OCI-M1 (cell line): ENCODE results near the gene ARPC1B.
A peak's percentile ranks its signal among the peaks of the same experiment; 100 is the strongest.
"Not testable (repeated sequence)": the region's sequence is repeated elsewhere in the genome, so short reads cannot be mapped to it uniquely, and the experiment has no call there.

Experiments
- DNase-seq: peaks from one replicate; lab custom pipeline; 2025; lab: John Stamatoyannopoulos, UW

Gene ARPC1B

GRCh38 chr7:99368750-99369389 lies 5.7 kb upstream of the ARPC1B start:
- DNase-seq, result no peak

GRCh38 chr7:99369767-99370391 lies 4.7 kb upstream of the ARPC1B start:
- peak; percentile 99 for DNase-seq

DNA sequence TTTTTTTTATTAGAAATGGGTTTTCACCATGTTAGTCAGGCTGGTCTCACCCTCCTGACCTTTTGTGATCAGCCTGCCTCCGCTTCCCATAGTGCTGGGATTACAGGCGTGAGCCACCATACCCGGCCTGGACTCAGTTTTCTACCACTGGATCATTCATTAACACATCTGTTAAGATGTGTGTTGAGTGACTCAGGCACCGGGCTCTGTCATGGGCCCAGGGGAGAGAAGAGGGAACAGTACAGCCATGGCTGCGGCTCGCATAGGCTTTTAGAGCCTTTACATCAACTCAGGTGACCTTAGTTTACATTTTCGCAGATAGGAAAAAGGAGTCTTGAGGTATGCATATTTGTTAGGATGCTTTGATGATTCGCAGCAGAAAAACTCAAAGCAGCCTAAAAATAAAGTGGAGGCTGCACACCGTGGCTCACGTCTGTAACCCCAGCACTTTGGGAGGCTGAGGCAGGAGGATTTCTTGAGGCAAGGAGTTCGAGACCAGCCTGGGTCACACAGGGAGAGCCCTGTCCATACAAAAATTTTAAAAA lies 3.1 kb upstream of the ARPC1B start:
- no peak for DNase-seq

DNA sequence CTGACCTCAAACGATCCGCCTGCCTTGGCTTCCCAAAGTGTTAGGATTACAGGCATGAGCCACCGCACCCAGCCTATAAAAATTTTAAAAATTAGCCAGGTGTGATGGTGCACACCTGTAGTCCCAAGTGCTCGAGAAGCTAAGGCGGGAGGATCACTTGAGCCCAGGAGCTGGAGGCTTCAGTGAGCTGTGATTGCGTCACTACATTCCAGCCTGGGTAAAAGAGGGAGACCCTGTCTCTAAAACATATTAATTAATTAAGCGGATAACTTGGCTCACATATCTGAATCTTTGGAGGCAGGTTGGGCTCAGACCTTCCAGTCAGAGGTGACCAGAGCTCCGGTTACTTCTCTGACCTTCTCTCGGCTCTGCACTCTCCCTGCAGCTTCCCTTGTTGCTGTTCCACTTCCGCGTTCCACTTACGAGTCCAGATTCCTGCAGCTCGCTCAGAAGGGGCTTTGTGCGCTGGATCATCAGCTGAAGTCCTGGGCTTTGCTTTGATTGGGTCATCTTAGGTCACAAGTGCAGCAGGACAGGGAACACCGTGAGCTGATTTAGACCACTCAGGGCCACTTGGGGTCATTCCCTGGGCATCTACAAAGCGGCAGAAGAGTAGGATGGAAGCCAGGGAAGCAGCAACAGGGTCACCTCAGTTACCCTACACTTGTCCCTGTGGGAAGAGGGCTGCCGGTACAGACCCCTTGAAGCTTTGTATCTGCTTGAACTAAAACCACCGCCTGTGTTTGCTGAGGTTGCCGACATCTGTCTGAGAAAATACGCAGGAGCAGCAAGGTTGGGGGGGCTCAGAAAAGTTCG lies 2.0 kb upstream of the ARPC1B start:
- DNase-seq, result no peak

DNA sequence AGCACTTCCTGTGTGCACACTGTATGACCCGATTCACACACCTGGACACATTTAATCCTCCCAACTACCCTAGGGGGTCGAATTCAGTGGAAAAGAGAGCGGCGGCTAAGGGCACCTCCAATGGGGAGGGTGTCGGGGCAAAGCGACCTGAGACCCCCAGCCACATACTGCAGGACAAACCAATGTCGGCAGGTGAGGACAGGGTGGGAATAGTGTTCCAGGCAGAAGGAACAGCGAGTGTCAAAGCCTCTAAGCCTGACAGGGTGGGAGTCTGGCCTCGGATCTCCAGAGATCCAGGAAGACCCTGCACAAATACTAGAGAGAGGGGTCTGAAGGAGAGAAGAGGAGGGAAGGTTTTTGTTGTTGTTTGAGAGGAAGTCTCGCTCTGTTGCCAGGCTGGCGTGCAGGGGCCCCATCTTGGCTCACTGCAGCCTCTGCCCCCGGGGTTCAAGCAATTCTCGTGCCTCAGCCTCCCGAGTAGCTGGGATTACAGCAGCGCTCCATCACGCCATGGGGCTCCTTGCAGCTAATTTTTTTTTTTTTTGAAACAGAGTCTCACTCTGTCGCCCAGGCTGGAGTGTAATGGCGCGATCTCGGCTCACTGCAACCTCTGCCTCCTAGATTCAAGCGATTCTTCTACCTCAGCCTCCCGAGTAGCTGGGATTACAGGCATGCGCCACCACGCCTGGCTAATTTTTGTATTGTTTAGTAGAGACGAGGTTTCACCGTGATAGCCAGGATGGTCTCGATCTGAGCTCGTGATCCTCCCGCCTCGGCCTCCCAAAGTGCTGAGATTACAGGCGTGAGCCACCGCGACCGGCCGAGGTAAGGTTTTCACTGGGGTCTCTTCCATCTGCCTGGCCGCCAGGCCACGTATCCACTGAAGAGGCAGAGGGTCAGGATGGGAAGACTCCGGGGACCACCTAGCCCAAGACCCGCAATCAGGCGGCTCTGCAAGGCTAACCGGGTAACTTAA lies 1.2 kb upstream of the ARPC1B start:
- DNase-seq, result no peak

DNA sequence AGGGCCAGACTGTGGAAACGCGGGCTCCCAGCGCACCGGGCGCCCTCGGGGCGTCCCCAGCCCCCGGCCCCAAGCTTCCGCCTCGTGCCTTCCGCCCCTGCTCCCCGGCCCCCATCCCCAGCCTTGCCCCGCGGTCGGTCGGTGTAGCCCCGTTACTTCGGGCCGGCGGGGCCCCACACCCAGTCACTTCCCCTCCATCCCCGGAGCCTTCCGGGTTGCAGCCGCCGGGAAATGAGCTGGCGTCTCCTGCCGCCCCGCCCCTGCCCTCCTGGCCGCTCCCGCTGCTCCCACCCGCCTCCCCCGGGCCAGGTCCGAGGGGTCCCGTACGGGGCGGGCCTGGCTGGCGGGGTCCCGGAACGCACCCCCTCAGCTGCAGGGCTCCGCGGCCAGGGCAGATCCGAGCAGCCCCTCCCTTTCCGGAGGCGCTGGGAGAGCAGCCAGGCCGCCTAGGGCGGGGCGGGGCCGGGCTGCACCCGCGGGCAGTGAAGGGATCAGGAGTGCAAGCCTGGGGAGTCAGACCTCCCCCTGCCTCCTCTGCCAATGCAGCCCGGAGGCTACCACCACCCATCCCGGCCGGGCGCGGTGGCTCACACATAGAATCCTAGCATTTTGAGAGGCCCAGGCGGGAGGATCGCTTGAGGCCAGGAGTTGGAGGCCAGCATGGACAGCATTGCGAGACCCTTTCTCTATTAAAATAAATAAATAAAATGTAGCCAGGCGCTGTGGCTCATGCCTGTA lies 709 bp downstream of the ARPC1B start:
- DNase-seq, result peak; percentile 84

DNA sequence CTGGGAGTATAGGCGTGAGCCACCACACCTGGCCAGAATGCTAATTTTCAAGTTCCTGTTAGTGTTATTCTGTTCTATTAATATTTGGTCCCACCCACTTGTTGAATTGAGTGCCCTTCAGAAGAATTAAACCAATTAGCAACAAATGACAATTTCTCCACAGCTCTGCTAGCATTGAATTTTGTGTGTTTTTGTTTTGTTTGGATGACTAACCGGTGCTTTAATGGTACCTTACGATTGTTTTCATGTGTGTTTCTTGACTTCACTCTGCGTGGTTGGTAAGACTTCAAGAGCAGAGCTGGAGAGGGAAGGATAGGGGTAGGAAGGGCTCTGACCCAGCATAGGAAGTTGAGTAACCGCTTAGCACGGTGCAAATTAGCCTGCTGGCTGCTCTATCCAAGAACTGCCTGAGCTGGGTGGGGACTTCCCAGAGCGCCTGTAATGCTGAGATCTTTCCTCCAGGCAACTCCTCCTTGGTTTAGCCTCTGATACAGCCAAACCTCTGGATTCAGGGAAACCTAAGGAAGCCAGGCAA lies 4.6 kb downstream of the ARPC1B start:
- peak; percentile 84 for DNase-seq

GRCh38 chr7:99379693-99380031 lies 5.1 kb downstream of the ARPC1B start:
- not testable (repeated sequence) for DNase-seq

GRCh38 chr7:99380032-99380822 lies 5.7 kb downstream of the ARPC1B start:
- DNase-seq, result peak; percentile 99

DNA sequence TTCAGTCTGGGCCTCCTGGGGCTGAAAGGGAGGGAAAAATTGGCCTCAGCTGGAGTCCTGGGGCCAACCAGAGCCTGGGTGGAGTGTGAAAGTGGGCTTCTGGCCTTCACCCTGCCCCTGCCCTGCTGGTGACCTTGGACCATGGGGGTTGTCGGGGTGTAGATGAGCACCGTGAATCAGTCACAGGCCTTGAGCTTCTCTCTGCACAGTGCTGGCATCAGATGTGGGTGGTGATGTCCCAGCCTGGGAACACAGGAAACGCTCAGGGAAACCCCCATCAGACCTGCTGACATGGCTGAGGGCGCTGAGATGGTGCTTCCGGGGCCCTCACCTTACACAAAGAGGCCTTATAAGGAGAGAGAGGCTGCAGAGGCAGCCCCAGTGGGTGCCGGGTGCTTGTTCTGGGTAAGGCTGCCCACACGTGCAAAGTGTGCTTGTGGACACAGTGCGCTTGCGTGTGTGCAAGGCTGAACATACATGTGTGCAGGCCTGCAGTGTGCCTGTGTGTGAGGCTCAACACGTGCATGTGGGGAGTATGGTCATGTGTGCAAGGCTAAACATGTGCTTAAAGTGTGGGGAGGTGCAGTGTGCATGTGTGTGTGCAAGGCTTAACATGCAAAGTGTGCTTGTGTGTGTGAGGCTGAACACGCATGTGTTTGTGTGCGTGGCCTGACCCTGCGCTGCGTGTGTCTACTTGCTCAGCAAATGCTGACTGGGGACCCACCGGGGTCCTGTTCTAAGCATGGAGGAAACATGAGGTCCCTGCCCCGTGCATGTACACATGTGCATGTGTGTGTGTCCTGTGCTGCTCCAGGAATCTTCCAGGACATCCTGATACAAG lies 6.5 kb downstream of the ARPC1B start:
- no peak for DNase-seq

- DNase-seq, result no peak
These were observed 7.1 kb downstream of the ARPC1B start for GRCh38 chr7:99381664-99382075.

GRCh38 chr7:99383203-99383602 lies 8.7 kb downstream of the ARPC1B start:
- no peak for DNase-seq

- DNase-seq, result no peak
These were observed 9.4 kb downstream of the ARPC1B start for GRCh38 chr7:99383791-99384370.

DNA sequence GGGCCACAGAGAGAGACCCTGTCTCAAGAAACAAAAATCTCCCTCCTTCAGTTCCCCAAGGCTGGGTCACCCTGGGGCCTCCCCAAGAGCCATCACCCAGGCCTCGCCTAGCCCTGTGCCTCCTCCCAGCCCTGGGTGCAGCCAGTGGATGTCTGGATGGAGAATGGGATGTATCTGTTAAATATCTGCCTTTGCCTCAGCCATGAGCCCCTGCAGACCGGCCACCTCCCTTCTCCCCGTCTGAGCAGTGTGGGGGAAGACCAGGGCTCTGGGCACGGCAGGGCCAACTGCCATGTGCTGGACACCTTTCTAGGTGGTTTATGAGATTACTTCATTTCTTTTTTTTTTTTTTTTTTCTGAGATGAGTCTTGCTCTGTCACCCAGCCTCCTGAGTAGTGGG lies 10.0 kb downstream of the ARPC1B start:
- DNase-seq, result no peak

DNA sequence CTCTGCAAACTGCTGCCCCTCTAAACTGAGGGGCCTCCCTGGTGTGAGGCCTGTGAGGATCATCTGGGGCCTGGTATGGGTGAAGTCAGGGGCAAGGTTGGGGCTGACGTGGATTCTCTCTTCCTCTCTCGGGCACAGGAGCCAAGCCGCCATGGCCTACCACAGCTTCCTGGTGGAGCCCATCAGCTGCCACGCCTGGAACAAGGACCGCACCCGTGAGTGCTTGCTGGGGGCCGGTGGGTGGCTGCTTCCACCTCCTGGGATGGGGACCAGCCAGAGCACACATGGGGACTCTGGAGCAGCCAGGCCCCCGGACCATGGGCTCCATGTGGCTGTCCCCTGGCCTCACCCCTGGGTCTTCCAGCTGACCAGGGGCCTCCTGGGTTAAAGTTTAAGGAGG lies 11.0 kb downstream of the ARPC1B start:
- no peak for DNase-seq

DNA sequence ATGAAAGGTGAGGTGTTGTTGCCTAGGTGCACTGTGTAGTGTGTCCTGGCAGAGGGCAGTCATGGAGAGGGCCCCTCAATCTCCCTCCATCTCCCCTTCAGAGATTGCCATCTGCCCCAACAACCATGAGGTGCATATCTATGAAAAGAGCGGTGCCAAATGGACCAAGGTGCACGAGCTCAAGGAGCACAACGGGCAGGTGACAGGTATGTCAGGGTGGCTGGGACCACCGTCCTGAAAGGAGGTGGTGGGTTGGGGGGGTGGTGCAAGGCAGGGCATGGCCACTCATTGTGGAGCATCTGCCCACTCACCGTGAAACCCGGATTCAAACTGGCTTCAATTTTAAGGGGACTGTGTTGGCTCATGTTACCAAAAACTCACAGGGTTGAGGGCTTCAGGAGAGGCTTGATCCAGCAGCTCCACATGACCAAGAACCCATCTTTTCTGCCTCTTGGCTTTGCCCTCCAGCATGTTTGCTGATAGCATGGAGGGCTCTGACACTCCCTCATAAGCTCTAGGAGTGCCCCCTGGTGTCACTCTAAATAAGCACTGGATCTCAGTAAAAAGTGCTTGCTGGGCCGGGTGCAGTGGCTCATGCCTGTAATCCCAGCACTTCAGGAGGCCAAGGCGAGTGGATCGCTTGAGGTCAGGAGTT lies 12.2 kb downstream of the ARPC1B start:
- peak; percentile 87 for DNase-seq

- DNase-seq, result not testable (repeated sequence)
These were observed 12.7 kb downstream of the ARPC1B start for GRCh38 chr7:99387239-99387635.

- no peak for DNase-seq
These were observed 13.4 kb downstream of the ARPC1B start for GRCh38 chr7:99387912-99388311.
